GM12878 (cell line): ENCODE data around the gene SLC39A11. TPM values are rescaled to one million over a fixed set of nuclear protein-coding genes. Genes with fewer than 3 reads are reported as not detected.

Experiments used
- BMI1 ChIP-seq: fragments of 450-650 bp; IDR thresholded peaks from 2 replicates; pipeline ENCODE4 v1.6.1; 2016; ENCODE audit warnings: mild to moderate bottlenecking, moderate library complexity, borderline replicate concordance
- CUX1 ChIP-seq: IDR thresholded peaks from 2 replicates; pipeline ENCODE4 v1.6.1; 2012; ENCODE audit warnings: improper control_type of control experiment, low read depth, low read length; ENCODE audit not compliant: insufficient replicate concordance
- EP300 ChIP-seq, 2 experiments: fragments of 150-350 bp in 1 of 2; IDR thresholded peaks; 2 replicates each; pipeline ENCODE4 v1.6.1; 2011 to 2012; ENCODE audit warnings: low read depth in 2 of 2, low read length in 2 of 2, borderline replicate concordance in 1 of 2, improper control_type of control experiment in 1 of 2, inconsistent platforms in 1 of 2; ENCODE audit not compliant: control insufficient read depth in 1 of 2
- FOXK2 ChIP-seq: fragments of 450-650 bp; IDR thresholded peaks from 2 replicates; pipeline ENCODE4 v1.6.1; 2017; ENCODE audit warnings: mild to moderate bottlenecking, moderate library complexity
- IKZF1 ChIP-seq: fragments of 450-650 bp; conservative IDR thresholded peaks from 2 replicates; pipeline ENCODE4 v1.6.1; 2017; ENCODE audit warnings: antibody characterized with exemption, mild to moderate bottlenecking
- JUNB ChIP-seq: IDR thresholded peaks from 2 replicates; pipeline ENCODE4 v1.6.1; 2016; ENCODE audit warnings: antibody characterized with exemption, mild to moderate bottlenecking
- NR2C2 ChIP-seq: IDR thresholded peaks from 2 replicates; pipeline ENCODE4 v1.6.1; 2011; ENCODE audit warnings: borderline replicate concordance, low read depth; ENCODE audit not compliant: control insufficient read depth, insufficient read length
- POLR2AphosphoS5 ChIP-seq: IDR thresholded peaks from 2 replicates; pipeline ENCODE4 v1.6.1; 2011; ENCODE audit warnings: mild to moderate bottlenecking, low read length, inconsistent platforms
- RELA ChIP-seq: fragments of 450-650 bp; IDR thresholded peaks from 2 replicates; pipeline ENCODE4 v1.8.0; 2014; ENCODE audit warnings: borderline replicate concordance; ENCODE audit not compliant: partially characterized antibody
- SREBF1 ChIP-seq: IDR thresholded peaks from 2 replicates; pipeline ENCODE4 v1.6.1; 2012; ENCODE audit warnings: mild to moderate bottlenecking, low read length
- ZBTB40 ChIP-seq: fragments of 450-650 bp; IDR thresholded peaks from 2 replicates; pipeline ENCODE4 v1.6.1; 2016; ENCODE audit warnings: mild to moderate bottlenecking, moderate library complexity, borderline replicate concordance
- ZNF384 ChIP-seq: IDR thresholded peaks from 2 replicates; pipeline ENCODE4 v1.6.1; 2012; ENCODE audit warnings: low read depth, mild to moderate bottlenecking, low read length, improper control_type of control experiment, borderline replicate concordance
- ZNF592 ChIP-seq: fragments of 450-650 bp; IDR thresholded peaks from 2 replicates; pipeline ENCODE4 v1.6.1; 2017; ENCODE audit warnings: mild to moderate bottlenecking, moderate library complexity
- polyA plus RNA-seq, 11 experiments: library from polyadenylated mRNA; depleted of rRNA in 4 of 11; unstranded in 6 of 11; stranded (reverse) in 5 of 11; fragments of >200 nt; fragmentation: Nextera tagmentation in 4 of 11; fragmentation: Illumina TruSeq in 1 of 11; extraction: Ambion mirVana in 4 of 11; extraction: Trizol in 1 of 11; gene quantifications; 1 replicate in 1 of 11; 2 replicates in 10 of 11; pipeline versions ENCODE4 v1.2.1 to v1.2.3, GENCODE V29; 2011 to 2016; ENCODE audit warnings: inconsistent platforms in 2 of 11, missing spikeins in 2 of 11, low read depth in 1 of 11
- total RNA-seq, 4 experiments: library from RNA; depleted of rRNA in 3 of 4; stranded (reverse); fragments of >200 nt in 3 of 4; fragmentation: Illumina TruSeq in 1 of 4; extraction: Trizol in 1 of 4; gene quantifications; 2 replicates each; pipeline versions ENCODE4 v1.2.1 to v1.2.3, GENCODE V29; 2013 to 2021

The SLC39A11 gene
- total and polyA plus RNA-seq, 10 of the 15 experiments (the other 5 are each of a cell fraction or from before 2014, with no cell fraction given): 8.6 to 23.8 (median 14.0) TPM

- TF ChIP-seq CUX1 (no peak), ZNF592 (no peak), POLR2AphosphoS5 (no peak), JUNB (no peak), IKZF1 (no peak), NR2C2 (no peak), ZNF384 (no peak), RELA (no peak), FOXK2 (no peak), ZBTB40 (no peak), SREBF1 (no peak), EP300 (IDR thresholded peaks at IDR 0.05; ENCODE audit: borderline replicate concordance in 1 of 2, control insufficient read depth in 1 of 2, low read depth in 2 of 2, low read length in 2 of 2) (no peak), BMI1 (no peak)
Observed at GRCh38 chr17:72639711-72640110, 452.8 kb downstream of the SLC39A11 start (continued).
